ENCODE data around the gene PCIF1. TPM values are rescaled to one million over a fixed set of nuclear protein-coding genes. Genes with fewer than 3 reads are reported as not detected.

The PCIF1 gene
- total and polyA plus RNA-seq, 8 donors = 13.3 to 34.9 (median 18.7) TPM

GRCh38 chr20:45913116-45913515, 21.4 kb upstream of the PCIF1 start:
- Histone ChIP-seq H3K27me3 (no peaks in the 10 kb centered on the region), H3K4me3 (no peak overlapping the region), H3K9me3 (no peaks in the 10 kb centered on the region), H3K36me3 (no peaks in the 10 kb centered on the region), H3K4me1 (peaks cover 0 to 3% (median 0%) of the 10 kb centered on the region in 3 donors), H3K27ac (no peak overlapping the region)
- no peak for FAIRE-seq
- 64 to 67% methylated on average over 5 of the region's 5 CpGs for WGBS, 2 donors
- TF ChIP-seq, protein P1, sequence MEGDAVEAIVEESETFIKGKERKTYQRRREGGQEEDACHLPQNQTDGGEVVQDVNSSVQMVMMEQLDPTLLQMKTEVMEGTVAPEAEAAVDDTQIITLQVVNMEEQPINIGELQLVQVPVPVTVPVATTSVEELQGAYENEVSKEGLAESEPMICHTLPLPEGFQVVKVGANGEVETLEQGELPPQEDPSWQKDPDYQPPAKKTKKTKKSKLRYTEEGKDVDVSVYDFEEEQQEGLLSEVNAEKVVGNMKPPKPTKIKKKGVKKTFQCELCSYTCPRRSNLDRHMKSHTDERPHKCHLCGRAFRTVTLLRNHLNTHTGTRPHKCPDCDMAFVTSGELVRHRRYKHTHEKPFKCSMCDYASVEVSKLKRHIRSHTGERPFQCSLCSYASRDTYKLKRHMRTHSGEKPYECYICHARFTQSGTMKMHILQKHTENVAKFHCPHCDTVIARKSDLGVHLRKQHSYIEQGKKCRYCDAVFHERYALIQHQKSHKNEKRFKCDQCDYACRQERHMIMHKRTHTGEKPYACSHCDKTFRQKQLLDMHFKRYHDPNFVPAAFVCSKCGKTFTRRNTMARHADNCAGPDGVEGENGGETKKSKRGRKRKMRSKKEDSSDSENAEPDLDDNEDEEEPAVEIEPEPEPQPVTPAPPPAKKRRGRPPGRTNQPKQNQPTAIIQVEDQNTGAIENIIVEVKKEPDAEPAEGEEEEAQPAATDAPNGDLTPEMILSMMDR (IDR thresholded peaks at IDR 0.05) = no peak
- intact Hi-C loops (cut with DNase I) = no loop called here
- no peak for ATAC-seq
- DNase-seq = peak in 1 of 6 donors; percentile 16

DNA sequence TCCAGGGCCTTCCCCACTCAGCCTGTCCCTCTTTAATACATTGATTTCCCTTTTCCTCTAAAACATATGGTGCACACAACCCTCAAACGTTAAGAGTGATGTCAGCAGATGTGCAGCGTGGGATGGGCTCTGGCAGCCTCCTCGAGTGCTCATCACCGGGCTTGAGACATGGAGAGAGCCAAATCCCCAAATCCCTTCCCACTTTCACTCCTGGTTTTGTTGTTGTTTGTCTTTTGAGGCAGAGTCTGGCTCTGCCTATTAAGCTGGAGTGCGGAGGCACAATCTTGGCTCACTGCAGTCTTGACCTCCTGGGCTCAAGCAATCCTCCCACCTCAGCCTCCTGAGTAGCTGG, 16.7 kb upstream of the PCIF1 start:
- H3K4me3 ChIP-seq = no peak overlapping the region
- H3K9me3 ChIP-seq = no peaks in the 10 kb centered on the region
- H3K4me1 ChIP-seq = peaks cover 0 to 3% (median 0%) of the 10 kb centered on the region in 3 donors
- 82 to 84% methylated on average over 5 of the region's 5 CpGs for WGBS, 2 donors
- H3K27me3 ChIP-seq = no peaks in the 10 kb centered on the region
- FAIRE-seq (no peak), DNase-seq (peak in 1 of 6 donors; percentile 24), ATAC-seq (peak in 2 of 4 donors; percentile 15 to 21)
- intact Hi-C loops (cut with DNase I) = no loop called here
- H3K36me3 ChIP-seq = no peaks in the 10 kb centered on the region
- peak overlapping the region in 2 of 4 donors; percentile 28 to 34 for H3K27ac ChIP-seq
- TF ChIP-seq, protein P1 (IDR thresholded peaks at IDR 0.05) = no peak

DNA sequence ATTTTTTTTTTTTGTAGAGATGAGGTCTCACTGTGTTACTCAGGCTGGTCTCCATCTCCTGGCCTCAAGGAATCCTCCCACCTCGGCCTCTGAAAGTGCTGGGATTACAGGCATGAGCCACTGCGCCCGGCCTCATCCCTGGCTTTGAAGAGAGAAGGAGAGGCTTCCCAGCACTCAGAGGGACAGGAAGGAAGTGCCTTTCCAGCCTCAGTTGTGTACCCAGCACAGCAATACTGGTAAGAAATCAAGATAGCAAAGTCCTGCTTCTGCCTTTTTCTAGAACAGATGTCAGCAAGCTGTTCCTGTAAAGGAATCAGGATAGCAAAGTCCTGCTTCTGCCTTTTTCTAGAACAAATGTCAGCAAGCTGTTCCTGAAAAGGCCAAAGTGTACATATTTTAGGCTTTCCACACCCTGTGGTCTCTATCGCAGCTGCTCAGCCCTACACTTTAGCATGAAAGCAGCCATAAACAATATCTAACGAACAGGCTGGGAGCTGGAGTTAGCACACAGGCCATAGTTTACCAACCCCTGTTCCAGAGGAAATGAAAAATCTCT, 16.2 kb upstream of the PCIF1 start:
- intact Hi-C loops (cut with DNase I) = no loop called here
- 80 to 82% methylated on average over 5 of the region's 5 CpGs for WGBS, 2 donors

GRCh38 chr20:45918779-45919537, 15.5 kb upstream of the PCIF1 start:
- FAIRE-seq = no peak
- DNase-seq = peak in 1 of 6 donors; percentile 1
- Histone ChIP-seq H3K36me3 (no peaks in the 10 kb centered on the region), H3K27me3 (no peaks in the 10 kb centered on the region), H3K27ac (peak overlapping the region in 2 of 4 donors; percentile 28 to 34), H3K9me3 (no peaks in the 10 kb centered on the region), H3K4me1 (peaks cover 0 to 2% (median 0%) of the 10 kb centered on the region in 3 donors), H3K4me3 (no peak overlapping the region)
- ATAC-seq = no peak
- intact Hi-C loops (cut with DNase I) = no loop called here
- 87 to 93% methylated on average over 12 of the region's 12 CpGs for WGBS, 2 donors
- TF ChIP-seq, protein P1 (IDR thresholded peaks at IDR 0.05) = no peak

More for the DNA sequence above, 16.2 kb upstream of the PCIF1 start:
- ATAC-seq = peak in 3 of 4 donors; percentile 13 to 50 (median 31)
- FAIRE-seq = no peak
- H3K4me1 ChIP-seq = peaks cover 0 to 3% (median 0%) of the 10 kb centered on the region in 3 donors
- no peaks in the 10 kb centered on the region for H3K9me3 ChIP-seq
- peak overlapping the region in 2 of 4 donors; percentile 28 to 34 for H3K27ac ChIP-seq
- TF ChIP-seq, protein P1 (IDR thresholded peaks at IDR 0.05) = no peak
- no peak overlapping the region for H3K4me3 ChIP-seq
- H3K27me3 ChIP-seq = no peaks in the 10 kb centered on the region
- H3K36me3 ChIP-seq = no peaks in the 10 kb centered on the region
- peak in 1 of 6 donors; percentile 15 for DNase-seq

Measured in pancreas (tissue), 10 donors.